ENCODE measurements around the gene FOXP1.

The FOXP1 gene

DNA sequence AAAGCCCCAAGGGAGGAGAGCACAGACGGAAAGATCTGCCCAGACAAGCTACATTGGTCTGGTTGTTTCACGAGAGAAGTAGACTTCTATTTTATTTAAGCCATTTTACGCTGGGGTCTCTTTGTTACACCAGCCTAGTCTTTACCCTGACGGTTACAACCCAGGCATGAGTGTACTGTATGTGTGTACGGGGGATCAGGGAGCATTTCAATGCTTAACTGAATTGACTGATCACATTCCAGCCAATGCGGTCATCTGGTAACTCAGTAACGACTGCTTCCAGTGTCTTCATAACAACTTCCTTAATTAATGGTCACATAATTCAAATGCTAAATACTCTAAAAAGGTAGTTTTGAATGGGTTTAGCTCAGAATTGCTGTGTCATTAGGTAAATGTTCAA lies 288.6 kb downstream of the FOXP1 start:
- DNase-seq: no peak

DNA sequence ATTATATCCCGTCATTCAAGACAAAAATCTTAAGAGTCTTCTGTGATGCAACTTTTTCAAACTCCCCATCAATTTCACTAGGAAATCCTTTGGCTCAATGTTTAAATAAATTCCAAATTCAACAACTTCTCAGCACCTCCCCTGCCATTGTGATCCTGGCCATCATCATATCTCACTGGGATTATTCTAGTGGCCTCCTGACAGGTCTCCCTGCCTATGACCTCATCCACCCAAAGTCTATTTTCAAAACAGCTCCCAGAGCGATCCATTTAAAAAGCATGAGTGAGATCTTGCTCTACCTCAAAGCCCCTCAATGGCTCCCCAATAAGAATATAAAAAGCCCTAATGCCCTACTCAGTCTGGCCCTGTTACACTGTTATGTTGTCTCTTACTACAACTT lies 293.2 kb downstream of the FOXP1 start:
- DNase-seq: no peak

DNA sequence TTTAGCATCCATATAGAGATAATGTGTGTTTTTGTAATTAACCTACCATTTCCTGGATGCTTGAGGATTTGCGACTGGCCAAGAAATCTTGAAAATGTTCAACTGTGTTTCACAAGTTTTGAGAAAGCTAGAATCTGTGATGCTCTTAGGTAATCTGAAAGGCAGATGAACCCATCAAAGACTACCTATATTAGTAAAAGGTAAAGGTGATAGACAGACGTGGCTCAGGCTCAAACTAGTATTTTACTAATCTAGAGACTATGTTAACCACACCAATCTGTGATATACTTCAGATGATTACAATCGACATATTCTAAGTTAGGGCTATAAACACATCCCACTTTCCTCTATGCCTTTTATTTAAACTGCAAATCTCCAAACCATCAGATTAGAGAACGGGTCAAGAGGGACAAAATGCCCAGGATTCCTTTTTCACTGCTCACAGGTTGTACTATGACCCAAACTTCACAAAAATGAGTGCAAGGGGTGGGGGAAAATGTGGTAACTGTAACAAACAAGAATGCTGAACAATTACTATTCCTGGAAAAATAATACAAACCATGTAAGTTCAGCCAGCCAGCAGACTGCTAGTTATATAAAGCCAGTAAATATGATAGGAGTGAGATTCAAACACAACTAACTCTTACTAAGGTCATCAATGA lies 295.1 kb downstream of the FOXP1 start:
- DNase-seq: no peak

DNA sequence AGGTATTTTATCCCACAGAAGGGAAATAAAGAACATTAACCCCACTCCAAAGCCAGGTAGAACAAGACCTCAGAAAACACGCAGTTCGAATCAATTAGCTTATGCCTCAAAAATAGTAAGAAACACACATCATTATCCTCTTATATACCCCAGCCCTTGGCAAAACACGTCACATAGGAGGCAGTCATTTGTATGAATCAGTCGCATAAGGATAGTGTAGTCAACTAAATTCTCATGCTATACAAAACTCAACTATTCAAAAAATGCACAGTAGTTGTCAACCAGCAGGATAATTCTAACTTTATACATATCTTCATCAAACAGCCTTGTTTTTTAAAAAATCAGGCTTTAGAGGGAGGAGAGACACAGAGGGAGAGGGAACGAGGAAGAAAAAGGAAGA lies 298.4 kb downstream of the FOXP1 start:
- DNase-seq: no peak

DNA sequence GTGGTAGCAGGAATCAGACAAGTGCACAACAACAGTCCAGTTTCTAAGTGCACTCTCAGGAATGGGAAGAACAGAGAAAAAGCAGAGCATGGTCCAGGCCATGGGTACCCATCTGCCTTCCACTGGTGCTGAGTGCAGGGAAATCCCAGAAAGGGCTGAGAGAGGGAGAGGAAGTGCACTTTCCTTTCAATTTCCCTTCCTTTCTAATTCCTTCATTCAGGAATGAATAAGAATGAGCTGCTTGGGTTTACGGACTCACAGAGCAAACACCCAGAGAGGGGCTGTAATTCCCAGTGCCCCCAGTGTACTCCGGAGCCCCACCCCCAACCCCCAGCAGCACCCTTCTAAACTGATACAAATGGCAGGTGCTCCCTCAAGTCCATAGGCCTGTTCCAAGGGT lies 300.6 kb downstream of the FOXP1 start:
- DNase-seq: no peak

DNA sequence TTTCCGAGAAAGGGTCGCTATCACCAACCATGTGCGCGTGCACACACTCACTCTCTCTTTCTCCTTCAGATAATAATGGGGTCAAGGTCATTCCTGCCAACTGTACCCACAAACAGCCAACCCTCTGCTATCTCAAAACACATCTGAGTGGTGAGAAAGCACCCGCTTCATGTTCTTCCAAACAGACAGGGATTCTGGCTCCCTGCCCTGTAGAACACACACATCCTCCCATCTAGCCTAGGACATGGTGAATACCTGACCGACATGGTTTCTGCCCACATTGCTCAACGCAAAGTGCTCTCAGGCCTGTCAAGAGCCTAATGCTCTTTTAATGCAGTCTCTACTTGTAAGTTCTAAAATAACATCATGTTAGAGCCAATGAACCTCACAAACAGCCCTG lies 302.2 kb downstream of the FOXP1 start:
- no peak for DNase-seq

DNA sequence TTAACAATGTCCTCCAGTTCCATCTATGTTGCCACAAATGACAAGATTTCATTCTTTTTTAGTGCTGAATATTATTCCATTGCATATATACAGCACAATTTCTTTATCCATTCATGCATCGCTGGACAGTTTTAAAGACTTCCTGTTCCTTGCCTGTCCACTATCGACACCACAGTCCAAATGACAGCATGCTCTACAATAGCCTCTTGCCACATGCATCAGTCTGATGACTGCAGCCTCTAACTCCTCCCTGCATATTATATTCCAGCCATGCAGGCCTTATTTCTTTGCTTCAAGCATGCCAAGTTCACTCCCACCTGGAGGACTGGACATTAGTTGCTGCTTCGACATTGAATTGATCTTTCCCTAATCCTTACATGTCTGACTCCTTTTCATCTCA lies 306.2 kb downstream of the FOXP1 start:
- DNase-seq: no peak

DNA sequence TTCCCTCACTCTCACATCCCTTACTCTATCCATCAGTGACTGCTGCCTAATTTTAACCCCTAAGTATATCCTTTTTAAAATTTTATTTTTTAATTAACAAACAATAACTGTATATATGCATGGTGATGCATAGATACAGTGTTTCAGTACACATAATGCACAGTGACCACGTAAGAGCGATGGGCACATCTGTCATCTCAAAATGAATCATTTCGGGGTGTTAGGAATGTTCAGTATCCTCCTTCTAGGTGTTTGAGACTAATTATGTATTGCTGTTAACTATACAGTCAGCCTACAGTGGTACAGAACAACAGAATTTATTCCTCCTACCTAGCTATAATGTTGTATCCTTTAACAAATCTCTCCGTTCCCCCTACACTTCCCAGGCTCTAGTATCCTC lies 307.0 kb downstream of the FOXP1 start:
- no peak for DNase-seq

DNA sequence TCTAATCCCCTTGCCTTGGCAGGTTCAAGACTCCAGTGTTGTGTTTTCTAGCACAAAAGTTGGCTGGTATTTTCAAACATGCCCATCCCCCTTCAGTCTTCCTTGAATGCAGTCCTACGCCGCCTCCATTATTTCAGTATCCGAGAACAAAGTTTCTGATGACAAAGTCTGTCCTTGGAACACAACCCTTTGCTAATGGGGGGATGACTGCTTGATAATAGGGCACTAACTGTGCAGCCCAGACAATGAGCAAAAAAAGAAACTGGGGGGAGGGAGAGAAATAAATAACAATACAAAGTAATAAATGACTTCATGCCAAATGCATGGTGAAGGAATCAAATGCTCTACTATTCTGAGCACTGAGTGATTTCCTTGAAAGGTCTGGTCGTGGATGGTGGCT lies 310.1 kb downstream of the FOXP1 start:
- no peak for DNase-seq

DNA sequence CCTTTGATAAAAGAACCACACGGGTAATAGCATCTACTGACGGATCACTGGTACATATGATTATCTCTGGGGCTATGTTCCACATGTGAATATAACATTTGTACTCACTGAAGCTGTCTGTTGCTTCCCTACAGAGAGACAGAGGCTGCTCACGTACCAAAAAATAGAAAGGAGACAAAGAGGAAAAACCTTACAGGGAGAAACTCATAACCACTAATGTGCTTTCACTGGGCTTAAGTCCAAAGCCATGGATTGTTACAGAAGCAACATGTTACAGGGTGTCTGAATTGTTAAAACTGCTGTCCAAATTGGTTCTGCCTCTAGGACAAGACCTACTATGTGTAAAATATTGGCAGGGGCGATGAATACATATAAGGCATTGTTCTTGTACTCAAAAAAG lies 311.9 kb downstream of the FOXP1 start:
- no peak for DNase-seq

DNA sequence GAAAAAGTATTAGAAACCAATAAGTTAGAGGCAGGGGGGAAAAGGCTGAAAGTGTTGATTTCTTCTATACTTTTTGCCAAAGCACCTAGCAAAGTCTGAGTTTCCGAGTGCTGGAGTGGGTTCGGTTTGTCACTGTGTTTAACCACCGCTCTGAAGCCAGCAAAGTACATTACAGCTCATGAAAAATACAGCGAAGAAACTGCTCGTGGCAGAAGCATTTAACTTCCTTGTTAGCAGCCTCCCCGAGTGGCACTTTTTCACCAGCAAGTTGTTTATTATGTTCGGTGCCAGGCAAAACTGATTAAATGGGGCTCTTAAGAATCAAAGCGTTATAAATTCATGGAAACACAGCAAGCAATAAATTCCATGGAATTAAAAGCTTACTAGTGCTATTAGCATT lies 313.6 kb downstream of the FOXP1 start:
- no peak for DNase-seq

DNA sequence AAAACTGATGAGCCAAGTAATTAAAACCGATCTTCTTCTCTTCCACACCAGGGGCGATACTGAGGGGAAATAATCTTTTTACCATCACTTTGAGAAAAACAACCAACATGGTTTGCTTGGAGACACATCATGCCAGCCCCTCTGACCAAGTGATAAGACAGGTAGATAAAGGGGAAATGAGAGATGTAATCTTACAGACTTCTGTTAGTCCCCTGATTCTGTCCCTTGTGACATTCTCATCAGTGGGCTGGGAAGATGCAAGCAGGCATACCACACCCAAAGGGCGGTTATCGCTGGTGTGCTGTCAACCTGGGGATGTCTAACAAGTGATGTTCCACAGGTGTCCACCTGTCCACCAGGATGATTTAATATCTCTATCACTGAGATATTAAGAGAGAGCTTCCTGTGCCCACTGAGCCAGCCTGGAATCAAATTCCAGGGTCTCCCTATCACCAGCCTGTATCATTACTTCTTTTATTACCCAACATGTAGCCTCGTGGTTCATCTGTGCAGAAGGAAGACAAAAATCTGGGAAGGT lies 315.0 kb downstream of the FOXP1 start:
- DNase-seq: no peak

DNA sequence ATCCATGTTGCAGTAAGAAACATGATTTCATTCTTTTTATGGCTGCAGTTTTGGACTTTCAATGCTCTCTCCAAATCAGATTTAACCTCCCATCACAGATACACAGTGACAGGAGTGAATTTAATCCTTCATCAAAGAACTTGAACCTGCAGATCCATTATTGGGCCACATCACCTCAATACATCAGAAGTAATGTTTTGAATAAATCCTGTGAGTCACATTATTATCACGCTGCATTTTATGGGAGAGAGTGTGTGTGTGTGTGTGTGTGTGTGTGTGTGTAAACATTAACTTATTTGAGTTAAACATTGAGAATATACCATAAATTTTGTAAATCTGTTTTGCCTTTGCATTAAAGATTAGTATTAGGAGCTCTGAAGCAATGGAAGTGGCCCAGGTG lies 316.7 kb downstream of the FOXP1 start:
- no peak for DNase-seq

DNA sequence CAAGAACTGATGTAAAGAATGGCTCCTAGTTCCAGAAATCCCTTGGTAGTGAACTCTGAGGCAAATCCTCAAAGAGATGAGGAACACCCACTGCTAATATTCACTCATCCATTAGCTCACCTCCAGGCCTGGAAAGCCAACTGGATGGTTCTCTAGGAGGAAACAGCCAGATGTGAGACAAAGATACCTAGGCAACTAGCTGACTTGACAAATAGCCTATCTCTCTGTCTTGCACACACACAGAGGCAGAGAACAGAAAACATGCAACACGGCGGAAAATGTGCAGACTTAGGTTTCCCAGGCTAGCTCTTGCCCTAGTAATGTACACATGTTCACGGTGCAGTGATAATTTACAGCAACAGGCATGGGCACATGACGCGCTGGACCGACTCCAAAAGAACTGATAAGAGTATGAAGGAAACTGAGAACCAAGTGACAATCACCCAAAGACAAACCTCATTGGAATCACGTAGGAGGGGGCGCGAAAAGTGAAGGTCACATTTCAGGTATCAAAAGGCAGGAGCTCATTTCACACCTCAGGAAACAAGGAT lies 318.1 kb downstream of the FOXP1 start:
- no peak for DNase-seq

DNA sequence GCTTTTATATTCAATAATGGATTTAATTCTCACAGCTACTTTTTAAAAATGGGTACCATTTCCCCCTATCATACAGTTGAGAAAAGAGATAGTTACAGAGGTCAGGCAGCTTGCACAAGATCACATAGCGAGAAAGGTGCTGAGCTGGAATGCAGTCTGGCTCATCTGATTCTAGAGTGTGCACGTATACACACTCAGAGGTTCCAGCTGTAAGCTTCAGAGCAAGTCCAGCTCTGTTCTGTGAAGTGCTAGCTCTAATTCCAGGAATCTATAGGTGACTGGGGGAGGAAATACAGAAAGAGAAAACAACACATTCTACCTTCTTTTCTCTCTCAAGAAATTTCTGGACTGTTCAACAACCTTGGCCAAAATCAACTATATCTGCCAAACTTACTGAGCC lies 318.7 kb downstream of the FOXP1 start:
- no peak for DNase-seq

DNA sequence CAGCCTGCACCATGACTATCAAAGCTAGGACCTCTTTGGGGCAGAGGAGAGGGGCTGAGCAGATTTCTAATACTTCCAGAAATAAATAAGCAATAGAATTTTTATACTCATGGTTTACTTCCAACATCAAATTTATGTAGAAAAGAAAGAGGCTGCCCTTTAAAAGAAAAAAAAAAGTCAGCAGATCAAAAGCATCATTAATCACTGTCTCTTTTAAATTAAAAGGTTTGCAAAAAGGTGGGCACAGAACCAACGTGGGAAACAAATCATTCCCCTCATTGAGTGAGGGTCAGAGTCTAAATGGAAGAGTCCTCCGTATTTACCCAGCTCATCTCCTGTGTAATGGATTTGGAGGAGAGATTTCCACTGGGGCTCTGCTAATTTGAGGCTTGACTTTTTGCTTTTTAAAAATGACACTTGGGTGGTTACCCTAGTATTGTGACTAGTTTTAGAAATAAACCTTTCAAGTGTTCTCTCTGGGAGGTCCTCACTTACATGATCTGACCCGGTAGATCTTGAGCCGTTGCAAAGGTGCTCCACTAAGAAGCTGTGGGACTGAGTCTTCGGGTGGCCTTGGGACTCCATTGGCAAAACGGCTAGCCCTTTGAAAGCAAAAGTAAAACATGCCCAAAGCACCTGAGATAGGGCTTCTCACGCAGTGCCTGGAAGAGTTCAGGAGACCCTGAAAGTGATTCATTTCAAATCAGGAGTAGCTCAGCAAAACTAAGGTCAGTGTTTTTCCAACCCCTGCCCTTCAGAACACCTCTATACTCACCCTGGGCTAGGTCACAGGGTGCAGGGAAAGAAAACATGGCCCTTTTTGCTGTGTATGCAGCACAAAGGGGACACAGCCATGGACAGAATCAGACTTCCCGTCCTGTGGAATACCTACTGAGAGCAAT lies 320.9 kb downstream of the FOXP1 start:
- DNase-seq: no peak

DNA sequence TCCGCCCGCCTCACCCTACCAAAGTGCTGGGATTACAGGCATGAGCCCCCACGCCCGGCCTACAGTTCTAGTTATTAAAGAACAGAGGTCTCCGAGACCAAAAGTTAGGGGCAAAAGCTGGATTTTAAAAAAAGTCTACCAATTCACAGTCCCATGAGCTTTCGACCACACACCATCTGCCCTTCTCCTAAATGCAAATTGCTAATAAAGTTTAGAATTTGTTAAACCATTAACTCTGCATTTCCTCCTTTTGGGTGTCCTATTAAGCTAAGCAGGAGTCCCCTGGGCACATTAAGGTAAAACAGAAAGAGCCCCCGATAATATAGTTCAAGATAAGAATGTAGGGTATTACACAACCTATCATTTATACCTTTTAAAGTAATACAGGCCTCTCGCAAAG lies 322.7 kb downstream of the FOXP1 start:
- DNase-seq: no peak

DNA sequence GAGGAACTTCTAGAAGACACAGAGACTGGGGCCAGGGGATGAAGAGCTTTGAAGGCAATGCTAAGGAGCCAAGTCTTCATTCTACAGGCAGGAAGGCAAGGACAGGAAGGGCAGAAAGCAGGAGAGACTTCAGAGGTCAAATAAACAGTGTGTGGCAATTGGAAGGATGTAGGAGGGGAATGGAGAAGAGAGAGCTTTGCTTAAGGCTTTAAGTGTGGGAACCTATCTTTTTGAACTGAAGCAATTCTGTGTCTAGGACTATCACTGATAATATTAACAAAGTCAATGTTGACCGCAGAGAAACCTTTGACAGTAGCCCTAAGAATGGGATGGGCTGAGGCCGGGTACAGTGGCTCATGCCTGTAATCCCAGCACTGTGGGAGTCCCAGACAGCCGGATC lies 325.0 kb downstream of the FOXP1 start:
- DNase-seq: no peak

DNA sequence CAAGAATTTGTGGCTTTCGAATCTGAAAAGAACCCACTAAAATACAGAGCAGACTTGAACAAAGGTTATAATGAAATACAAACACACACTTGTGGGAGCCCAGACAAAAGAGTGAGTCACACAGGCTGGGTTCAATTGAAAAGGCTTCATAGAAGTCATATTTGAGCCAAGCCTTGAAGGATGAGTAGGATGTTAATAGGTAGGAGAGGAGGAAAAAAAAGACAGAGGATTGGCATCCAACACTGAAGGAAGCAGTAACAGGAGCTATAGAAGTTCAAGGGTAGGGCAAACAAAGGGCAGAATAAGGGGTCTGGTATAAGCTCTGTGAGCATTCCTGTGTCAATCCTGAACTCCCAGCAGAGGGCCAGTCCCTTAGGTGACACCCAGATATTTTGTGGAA lies 325.4 kb downstream of the FOXP1 start:
- no peak for DNase-seq

DNA sequence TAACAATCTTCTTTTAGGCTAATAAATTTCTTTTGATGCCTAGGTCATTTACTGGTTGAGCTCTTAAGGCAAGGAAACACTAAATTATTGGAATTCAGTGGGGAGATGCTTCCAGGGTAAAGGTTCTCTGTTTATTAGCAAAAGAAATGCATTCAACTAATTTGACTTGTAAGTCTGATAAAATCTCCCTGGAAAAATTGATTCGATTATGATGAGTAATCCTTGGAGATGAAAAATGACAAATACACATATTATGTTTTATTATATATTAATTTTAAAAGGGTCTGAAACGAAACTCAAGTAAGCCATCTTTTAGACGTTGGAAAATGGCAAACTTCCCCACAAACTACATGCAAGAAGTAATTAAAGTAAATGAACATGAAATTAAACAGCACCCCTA lies 328.0 kb downstream of the FOXP1 start:
- no peak for DNase-seq

DNA sequence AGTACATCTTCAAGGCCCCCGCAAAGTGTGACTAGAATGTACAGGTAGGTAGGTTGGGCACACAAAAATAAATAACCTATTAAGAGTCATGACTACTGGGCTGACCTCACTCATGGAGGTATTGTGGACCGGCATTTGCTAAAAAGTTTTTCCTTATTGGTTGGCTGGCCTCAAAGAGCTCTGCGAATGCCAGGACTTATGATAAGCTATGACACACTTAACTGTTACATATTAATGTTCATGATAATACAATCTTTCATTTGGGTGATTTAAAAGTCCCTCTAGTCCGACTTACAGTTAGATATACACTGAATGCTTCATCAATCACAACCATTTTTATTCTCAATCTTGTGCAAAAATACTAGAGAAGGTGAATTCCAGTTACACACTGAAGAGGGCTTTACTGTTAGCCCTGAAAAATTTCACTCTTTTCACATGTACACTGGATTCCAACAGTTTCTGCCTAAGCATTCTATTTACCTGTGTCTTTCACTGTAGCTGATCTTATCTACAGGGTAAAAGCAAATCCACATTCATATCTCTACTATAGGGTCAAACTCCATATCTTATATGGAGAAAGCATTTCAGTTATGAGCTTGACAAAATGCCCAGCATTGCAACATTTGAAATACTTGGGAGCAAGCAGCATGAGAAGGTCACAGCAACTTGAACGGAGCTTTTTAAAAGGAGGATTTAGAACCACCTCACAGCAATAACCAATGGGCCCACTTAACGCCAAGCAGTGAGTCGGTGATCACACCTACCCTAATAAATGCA lies 329.1 kb downstream of the FOXP1 start:
- DNase-seq: no peak

DNA sequence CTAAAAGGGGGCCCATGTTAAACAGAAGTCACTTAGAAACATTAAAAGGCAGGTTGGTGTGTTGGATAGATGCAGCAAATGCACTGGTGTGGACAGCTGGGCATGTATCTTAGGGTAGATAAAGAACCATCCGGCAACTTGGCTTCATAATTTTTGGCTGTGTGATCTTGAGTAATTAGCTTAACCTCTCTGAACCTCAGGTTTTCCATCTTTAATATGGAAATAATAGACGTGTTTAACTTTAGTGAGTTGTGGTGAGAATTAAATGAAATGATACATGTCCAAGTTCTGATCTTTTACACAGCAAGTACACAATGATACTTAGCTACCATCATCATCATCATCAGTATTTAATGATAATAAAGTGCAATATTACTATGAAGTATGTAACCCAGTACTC lies 330.4 kb downstream of the FOXP1 start:
- DNase-seq: no peak

DNA sequence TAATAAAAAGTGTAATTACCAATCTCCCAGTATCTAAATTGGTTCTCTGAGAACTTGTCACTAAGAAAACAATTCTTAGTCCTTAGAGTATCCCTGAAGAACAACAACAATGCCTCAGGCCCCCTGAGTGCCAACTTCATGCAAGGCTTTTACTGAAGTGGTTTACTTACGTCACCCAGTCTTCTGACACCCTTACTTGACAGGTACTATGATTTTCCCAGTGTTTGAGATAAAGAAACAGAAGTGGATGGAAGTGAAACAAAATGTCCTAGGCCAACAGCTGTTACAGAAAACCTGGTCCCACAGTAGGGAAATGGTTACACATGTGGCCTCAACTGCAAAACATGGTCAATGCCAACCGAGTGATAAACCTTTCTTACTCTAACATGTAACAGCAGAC lies 331.1 kb downstream of the FOXP1 start:
- DNase-seq: no peak
